GM23338 (cell line): Measurements from ENCODE around the gene SERINC4.

Experiments
- CTCF ChIP-seq, 2 experiments: fragments of 200-600 bp in 1 of 2; sonication (generic) in 1 of 2; conservative IDR thresholded peaks; 2 replicates each; pipeline versions ENCODE4 v1.5.1 to v1.6.1; 2016 to 2017; ENCODE audit warnings: antibody characterized with exemption in 2 of 2, low read depth in 2 of 2, mild to moderate bottlenecking in 2 of 2, moderate library complexity in 1 of 2
- ZNF331 ChIP-seq: fragments of 250-450 bp; sonication (Bioruptor Pico); IDR thresholded peaks from 2 replicates; pipeline ENCODE4 v1.5.0; 2020; ENCODE audit warnings: low read depth, mild to moderate bottlenecking, moderate library complexity

GRCh38 chr15:43799209-43799944 lies 643 bp downstream of the SERINC4 start:
- no peak for TF ChIP-seq ZNF331
- TF ChIP-seq CTCF (conservative IDR thresholded peaks at IDR 0.05; ENCODE audit: low read depth in 2 of 2) = peak in 1 of 2 experiments; percentile 20; a peak in 1 of 4 replicates
